ENCODE data around the gene THOC6. TPM values are rescaled to one million over a fixed set of nuclear protein-coding genes. Genes with fewer than 3 reads are reported as not detected.

THOC6 gene
- total RNA-seq, 1 donor from 2014 or later = 31.4 TPM

DNA sequence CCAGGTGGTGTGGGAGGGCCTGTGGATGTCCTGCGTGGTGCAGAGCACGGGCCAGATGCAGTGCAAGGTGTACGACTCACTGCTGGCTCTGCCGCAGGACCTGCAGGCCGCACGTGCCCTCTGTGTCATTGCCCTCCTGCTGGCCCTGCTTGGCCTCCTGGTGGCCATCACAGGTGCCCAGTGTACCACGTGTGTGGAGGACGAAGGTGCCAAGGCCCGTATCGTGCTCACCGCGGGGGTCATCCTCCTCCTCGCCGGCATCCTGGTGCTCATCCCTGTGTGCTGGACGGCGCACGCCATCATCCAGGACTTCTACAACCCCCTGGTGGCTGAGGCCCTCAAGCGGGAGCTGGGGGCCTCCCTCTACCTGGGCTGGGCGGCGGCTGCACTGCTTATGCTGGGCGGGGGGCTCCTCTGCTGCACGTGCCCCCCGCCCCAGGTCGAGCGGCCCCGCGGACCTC, 10.3 kb upstream of the THOC6 start:
- DNase-seq = no peak
- intact Hi-C loops (cut with DNase I) = no loop called here
- peaks cover 33% of the 10 kb centered on the region for H3K27me3 ChIP-seq
- H3K36me3 ChIP-seq = no peaks in the 10 kb centered on the region
- H3K27ac ChIP-seq = no peak overlapping the region
- TF ChIP-seq, protein P1, sequence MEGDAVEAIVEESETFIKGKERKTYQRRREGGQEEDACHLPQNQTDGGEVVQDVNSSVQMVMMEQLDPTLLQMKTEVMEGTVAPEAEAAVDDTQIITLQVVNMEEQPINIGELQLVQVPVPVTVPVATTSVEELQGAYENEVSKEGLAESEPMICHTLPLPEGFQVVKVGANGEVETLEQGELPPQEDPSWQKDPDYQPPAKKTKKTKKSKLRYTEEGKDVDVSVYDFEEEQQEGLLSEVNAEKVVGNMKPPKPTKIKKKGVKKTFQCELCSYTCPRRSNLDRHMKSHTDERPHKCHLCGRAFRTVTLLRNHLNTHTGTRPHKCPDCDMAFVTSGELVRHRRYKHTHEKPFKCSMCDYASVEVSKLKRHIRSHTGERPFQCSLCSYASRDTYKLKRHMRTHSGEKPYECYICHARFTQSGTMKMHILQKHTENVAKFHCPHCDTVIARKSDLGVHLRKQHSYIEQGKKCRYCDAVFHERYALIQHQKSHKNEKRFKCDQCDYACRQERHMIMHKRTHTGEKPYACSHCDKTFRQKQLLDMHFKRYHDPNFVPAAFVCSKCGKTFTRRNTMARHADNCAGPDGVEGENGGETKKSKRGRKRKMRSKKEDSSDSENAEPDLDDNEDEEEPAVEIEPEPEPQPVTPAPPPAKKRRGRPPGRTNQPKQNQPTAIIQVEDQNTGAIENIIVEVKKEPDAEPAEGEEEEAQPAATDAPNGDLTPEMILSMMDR (IDR thresholded peaks at IDR 0.05) = no peak
- no peaks in the 10 kb centered on the region for H3K9me3 ChIP-seq
- no peak overlapping the region for H3K4me3 ChIP-seq
- no peak for ATAC-seq
- H3K4me1 ChIP-seq = peaks cover 14% of the 10 kb centered on the region

DNA sequence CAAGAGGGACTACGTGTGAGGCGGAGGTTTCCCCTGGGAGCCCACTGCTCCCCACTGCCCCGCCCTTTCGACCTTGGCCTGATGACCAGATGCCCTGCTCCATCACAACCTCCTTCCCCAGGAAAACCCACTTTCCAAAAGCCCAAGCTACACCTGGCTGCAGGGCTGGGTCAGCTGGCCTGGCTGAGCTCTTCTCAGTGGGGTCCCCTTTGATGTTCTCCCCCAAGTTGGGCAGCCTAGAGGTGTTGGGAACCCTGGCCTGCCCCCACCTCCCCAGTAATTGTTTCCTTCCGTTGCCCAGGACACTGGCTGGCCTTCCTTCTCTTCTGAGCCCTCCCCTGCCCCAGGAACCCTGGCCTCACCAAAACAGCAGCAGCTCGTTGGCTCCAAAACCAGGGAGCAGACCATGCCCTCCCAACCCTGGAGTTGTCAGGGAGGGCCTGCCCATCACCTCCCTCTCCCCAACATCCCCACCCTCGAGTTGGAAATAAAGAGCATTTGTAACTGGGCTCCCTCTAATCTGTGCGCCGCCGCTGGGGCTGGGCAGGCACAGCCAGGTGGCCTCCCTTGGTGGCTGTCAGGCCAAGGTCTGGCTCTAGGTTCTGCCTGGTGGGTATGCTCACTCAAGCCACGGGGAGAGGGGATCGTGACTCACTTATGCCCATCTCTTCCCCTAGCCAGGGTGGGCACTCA, 9.7 kb upstream of the THOC6 start:
- no peaks in the 10 kb centered on the region for H3K9me3 ChIP-seq
- no peak overlapping the region for H3K4me3 ChIP-seq
- peaks cover 14% of the 10 kb centered on the region for H3K4me1 ChIP-seq
- no peak overlapping the region for H3K27ac ChIP-seq
- TF ChIP-seq, protein P1 (IDR thresholded peaks at IDR 0.05) = no peak
- intact Hi-C loops (cut with DNase I) = no loop called here
- no peak for DNase-seq
- H3K36me3 ChIP-seq = no peaks in the 10 kb centered on the region
- H3K27me3 ChIP-seq = peaks cover 32% of the 10 kb centered on the region
- ATAC-seq = no peak

DNA sequence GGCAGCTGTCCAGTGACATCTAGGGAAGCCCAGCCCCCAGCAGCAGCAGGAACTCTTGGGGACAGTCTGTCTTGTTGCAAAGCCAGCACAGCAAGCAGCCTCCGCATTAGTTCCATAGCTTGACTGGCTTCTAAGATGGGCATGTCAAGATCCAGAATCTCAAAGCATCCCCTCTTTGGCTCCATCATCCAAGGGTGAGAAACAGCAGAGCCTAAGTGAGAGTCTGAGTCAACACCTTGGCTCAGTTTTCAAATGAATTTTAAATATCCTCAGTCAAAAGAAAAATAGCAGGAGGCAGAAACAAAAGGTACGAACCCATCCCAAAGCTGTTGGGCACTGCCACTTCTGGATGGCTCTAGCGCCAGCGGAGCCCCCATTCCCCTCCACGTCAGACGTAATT, 8.9 kb upstream of the THOC6 start:
- Histone ChIP-seq H3K9me3 (no peaks in the 10 kb centered on the region), H3K27ac (no peak overlapping the region), H3K4me3 (no peak overlapping the region), H3K4me1 (peaks cover 19% of the 10 kb centered on the region), H3K36me3 (no peaks in the 10 kb centered on the region), H3K27me3 (peaks cover 26% of the 10 kb centered on the region)
- intact Hi-C loops (cut with DNase I) = no loop called here
- TF ChIP-seq, protein P1 (IDR thresholded peaks at IDR 0.05) = no peak
- no peak for ATAC-seq
- no peak for DNase-seq

DNA sequence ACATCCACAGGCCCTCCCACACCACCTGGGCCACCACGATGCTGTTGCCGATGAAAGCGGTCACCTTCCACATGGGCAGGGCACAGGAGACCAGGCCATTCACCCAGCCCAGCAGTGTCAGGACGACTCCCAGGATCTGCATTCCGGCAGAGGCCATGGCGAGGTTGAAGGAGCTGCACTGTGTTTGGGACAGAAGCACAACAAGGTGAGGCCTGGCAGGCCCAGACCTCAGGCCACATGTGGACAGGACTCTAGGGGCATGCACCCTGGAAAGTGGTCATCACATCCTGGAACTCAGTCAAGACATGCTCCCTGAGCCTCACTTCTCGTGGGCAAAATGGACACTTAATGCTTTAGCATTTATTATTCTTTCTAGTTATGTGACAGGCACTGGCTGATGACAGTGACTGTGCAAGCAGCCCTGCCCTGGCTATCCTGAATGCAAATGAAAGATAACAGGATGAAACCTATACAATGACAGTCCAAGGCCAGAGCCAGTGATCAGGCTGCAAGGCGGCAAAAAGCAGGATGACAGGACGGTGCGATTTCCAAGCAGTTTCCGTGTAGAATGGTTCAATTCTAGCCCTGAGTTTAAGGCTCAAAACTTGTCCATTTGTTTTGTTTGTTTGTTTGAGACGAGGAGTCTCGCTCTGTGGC, 7.8 kb upstream of the THOC6 start:
- H3K36me3 ChIP-seq = no peaks in the 10 kb centered on the region
- H3K9me3 ChIP-seq = no peaks in the 10 kb centered on the region
- TF ChIP-seq, protein P1 (IDR thresholded peaks at IDR 0.05) = no peak
- DNase-seq (no peak), ATAC-seq (no peak)
- H3K4me1 ChIP-seq = peaks cover 16% of the 10 kb centered on the region
- no peak overlapping the region for H3K27ac ChIP-seq
- no peak overlapping the region for H3K4me3 ChIP-seq
- intact Hi-C loops (cut with DNase I) = no loop called here
- peaks cover 26% of the 10 kb centered on the region for H3K27me3 ChIP-seq

DNA sequence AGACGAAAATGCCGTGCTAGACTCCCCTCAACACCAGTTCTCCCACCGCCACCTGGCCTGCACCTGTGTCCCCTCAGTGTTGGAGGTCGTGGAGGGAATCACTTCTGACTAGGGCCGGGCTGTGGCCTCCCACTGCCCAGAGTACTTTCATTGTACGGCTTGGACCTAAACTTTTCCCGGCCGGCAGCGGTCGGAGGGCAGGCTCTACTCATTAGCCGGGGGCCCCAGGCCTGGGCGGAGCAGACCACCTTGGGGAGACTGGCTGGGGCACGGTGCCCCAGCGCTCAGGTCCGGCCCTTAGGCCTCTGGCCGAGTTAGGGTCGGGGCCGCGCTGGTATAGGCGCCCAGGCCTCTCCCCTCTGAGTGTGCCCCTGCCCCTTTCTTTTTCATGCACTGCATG, 6.5 kb upstream of the THOC6 start:
- Histone ChIP-seq H3K4me1 (peaks cover 29% of the 10 kb centered on the region), H3K4me3 (no peak overlapping the region), H3K36me3 (no peaks in the 10 kb centered on the region), H3K27me3 (peaks cover 19% of the 10 kb centered on the region), H3K9me3 (no peaks in the 10 kb centered on the region), H3K27ac (no peak overlapping the region)
- intact Hi-C loops (cut with DNase I) = no loop called here
- DNase-seq (no peak), ATAC-seq (no peak)
- TF ChIP-seq, protein P1 (IDR thresholded peaks at IDR 0.05) = no peak

Measured in upper lobe of right lung (tissue), 1 donor.